T-helper 1 cell treated with Interleukin-12 subunit alpha and Interleukin-12 subunit beta and Interleukin-4 antibody, amounts not matched to agents 30 μg/mL and 1 μg/mL, for 36 hours (primary cell): ENCODE results near the gene SLC2A4.

Experiments used
- H3K27ac Mint-ChIP-seq: one replicate; pipeline ENCODE4 v1.8.0; 2021; ENCODE audit warnings: mild to moderate bottlenecking, mixed read lengths
- H3K27me3 Mint-ChIP-seq: one replicate; pipeline ENCODE4 v1.8.0; 2021; ENCODE audit warnings: low read depth, mixed read lengths
- H3K36me3 Mint-ChIP-seq: one replicate; pipeline ENCODE4 v1.8.0; 2021; ENCODE audit warnings: low read depth, mixed read lengths
- H3K4me1 Mint-ChIP-seq: one replicate; pipeline ENCODE4 v1.8.0; 2021; ENCODE audit warnings: low read depth, mixed read lengths
- H3K4me3 Mint-ChIP-seq: one replicate; pipeline ENCODE4 v1.8.0; 2021; ENCODE audit warnings: mild to moderate bottlenecking, moderate library complexity, mixed read lengths
- H3K9me3 Mint-ChIP-seq: one replicate; pipeline ENCODE4 v1.8.0; 2021; ENCODE audit warnings: mixed read lengths

SLC2A4 gene

GRCh38 chr17:7294614-7295153 is 13.2 kb downstream of the SLC2A4 start, which contains the start of gene YBX2:
Gene YBX2, minus strand, starts transcription at chr17:7294639. Its CDS starts 139 bp downstream, at chr17:7294500.
- H3K27ac Mint-ChIP-seq, result peak within 1 kb of the TSS; percentile 60
- peak within 1 kb of the TSS; percentile 80 for H3K4me3 Mint-ChIP-seq
- H3K27me3 Mint-ChIP-seq, result peaks cover 41% of the 10 kb centered on the region
- H3K9me3 Mint-ChIP-seq, result no peaks in the 10 kb centered on the region
- H3K36me3 Mint-ChIP-seq, result no peaks in the 10 kb centered on the region
- peaks cover 12% of the 10 kb centered on the region for H3K4me1 Mint-ChIP-seq

- Mint-ChIP-seq H3K4me3 (peak overlapping the region; percentile 80), H3K27me3 (peaks cover 38% of the 10 kb centered on the region), H3K4me1 (peaks cover 12% of the 10 kb centered on the region), H3K27ac (peak overlapping the region; percentile 60), H3K36me3 (no peaks in the 10 kb centered on the region), H3K9me3 (no peaks in the 10 kb centered on the region)
Observed at GRCh38 chr17:7295230-7296180, 14.0 kb downstream of the SLC2A4 start.

GRCh38 chr17:7296189-7296861 is 14.8 kb downstream of the SLC2A4 start:
- no peak overlapping the region for H3K27ac Mint-ChIP-seq
- peak overlapping the region; percentile 34 for H3K4me3 Mint-ChIP-seq
- H3K9me3 Mint-ChIP-seq, result no peaks in the 10 kb centered on the region
- H3K27me3 Mint-ChIP-seq, result peaks cover 38% of the 10 kb centered on the region
- H3K36me3 Mint-ChIP-seq, result no peaks in the 10 kb centered on the region
- H3K4me1 Mint-ChIP-seq, result peaks cover 12% of the 10 kb centered on the region

- Mint-ChIP-seq H3K9me3 (no peaks in the 10 kb centered on the region), H3K36me3 (peaks cover 10% of the 10 kb centered on the region)
Observed at GRCh38 chr17:7304179-7304578, 22.7 kb downstream of the SLC2A4 start.

GRCh38 chr17:7306911-7307685 is 25.6 kb downstream of the SLC2A4 start, which contains the start of gene EIF5A:
Gene EIF5A, plus strand, starts transcription at chr17:7307628. Its CDS starts 2,008 bp downstream, at chr17:7309636.
- Mint-ChIP-seq H3K27ac (peak within 1 kb of the TSS; percentile 100), H3K4me3 (peak within 1 kb of the TSS; percentile 96), H3K4me1 (peaks cover 38% of the 10 kb centered on the region), H3K9me3 (no peaks in the 10 kb centered on the region), H3K27me3 (peaks cover 4% of the 10 kb centered on the region), H3K36me3 (peaks cover 34% of the 10 kb centered on the region)

More at GRCh38 chr17:7304179-7304578, 22.7 kb downstream of the SLC2A4 start:
- H3K27ac Mint-ChIP-seq, result no peak overlapping the region
- H3K4me1 Mint-ChIP-seq, result peaks cover 15% of the 10 kb centered on the region
- peak overlapping the region; percentile 17 for H3K4me3 Mint-ChIP-seq
- H3K27me3 Mint-ChIP-seq, result peaks cover 8% of the 10 kb centered on the region

GRCh38 chr17:7307686-7308624 is 26.4 kb downstream of the SLC2A4 start:
- H3K4me1 Mint-ChIP-seq, result peaks cover 45% of the 10 kb centered on the region
- peak overlapping the region; percentile 96 for H3K4me3 Mint-ChIP-seq
- peak overlapping the region; percentile 100 for H3K27ac Mint-ChIP-seq
- peaks cover 40% of the 10 kb centered on the region for H3K36me3 Mint-ChIP-seq
- no peaks in the 10 kb centered on the region for H3K9me3 Mint-ChIP-seq
- peaks cover 4% of the 10 kb centered on the region for H3K27me3 Mint-ChIP-seq

- Mint-ChIP-seq H3K9me3 (no peaks in the 10 kb centered on the region), H3K4me1 (peaks cover 52% of the 10 kb centered on the region), H3K36me3 (peaks cover 49% of the 10 kb centered on the region), H3K27me3 (peaks cover 4% of the 10 kb centered on the region), H3K4me3 (peak overlapping the region; percentile 96), H3K27ac (peak overlapping the region; percentile 99)
Observed at GRCh38 chr17:7308625-7309433, 27.3 kb downstream of the SLC2A4 start.

- H3K4me1 Mint-ChIP-seq, result peaks cover 59% of the 10 kb centered on the region
- no peaks in the 10 kb centered on the region for H3K9me3 Mint-ChIP-seq
- H3K36me3 Mint-ChIP-seq, result peaks cover 56% of the 10 kb centered on the region
- peak overlapping the region; percentile 96 for H3K4me3 Mint-ChIP-seq
- peaks cover 4% of the 10 kb centered on the region for H3K27me3 Mint-ChIP-seq
- H3K27ac Mint-ChIP-seq, result peak overlapping the region; percentile 99
Observed at GRCh38 chr17:7309628-7310027, 28.1 kb downstream of the SLC2A4 start.

- Mint-ChIP-seq H3K27ac (peak overlapping the region; percentile 58), H3K4me3 (peak overlapping the region; percentile 42), H3K36me3 (peaks cover 56% of the 10 kb centered on the region), H3K27me3 (peaks cover 4% of the 10 kb centered on the region), H3K4me1 (peaks cover 59% of the 10 kb centered on the region), H3K9me3 (no peaks in the 10 kb centered on the region)
Observed at GRCh38 chr17:7311110-7311705, 29.7 kb downstream of the SLC2A4 start.

GRCh38 chr17:7312432-7313087 is 31.0 kb downstream of the SLC2A4 start:
- Mint-ChIP-seq H3K4me1 (peaks cover 55% of the 10 kb centered on the region), H3K4me3 (peak overlapping the region; percentile 19), H3K27me3 (no peaks in the 10 kb centered on the region), H3K36me3 (peaks cover 59% of the 10 kb centered on the region), H3K9me3 (no peaks in the 10 kb centered on the region), H3K27ac (peak overlapping the region; percentile 76)

- H3K36me3 Mint-ChIP-seq, result peaks cover 63% of the 10 kb centered on the region
- no peaks in the 10 kb centered on the region for H3K27me3 Mint-ChIP-seq
- peak overlapping the region; percentile 84 for H3K4me3 Mint-ChIP-seq
- H3K4me1 Mint-ChIP-seq, result peaks cover 58% of the 10 kb centered on the region
- no peaks in the 10 kb centered on the region for H3K9me3 Mint-ChIP-seq
- H3K27ac Mint-ChIP-seq, result peak overlapping the region; percentile 76
Observed at GRCh38 chr17:7313088-7313889, 31.8 kb downstream of the SLC2A4 start.
